ENCODE measurements around the gene TJP1.

TJP1 gene

DNA sequence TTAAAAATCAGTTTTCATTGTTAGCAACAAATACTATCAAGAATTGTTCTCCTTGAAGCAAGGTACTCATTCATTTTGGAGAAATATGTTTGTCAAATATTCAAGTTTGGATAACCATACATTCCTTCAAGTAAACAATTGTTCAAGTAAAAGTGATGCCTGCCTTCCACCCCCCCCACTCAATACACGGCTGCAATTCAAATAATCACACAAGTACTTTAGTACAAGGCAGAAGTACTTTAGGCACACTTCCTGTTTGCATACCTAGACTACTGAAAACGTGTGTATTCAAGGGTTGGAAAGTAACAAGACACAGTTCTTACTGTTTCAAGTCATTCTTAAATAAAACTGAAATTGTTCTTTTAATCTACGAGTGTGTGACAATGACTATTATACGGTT is 45.4 kb downstream of the TJP1 start:
- H3K4me3 ChIP-seq (ENCODE audit: low read depth, low read length): no peak overlapping the region
- no peak for TF ChIP-seq CTCF (IDR thresholded peaks at IDR 0.05; ENCODE audit: low read depth, low read length, missing control alignments)
- DNase-seq (ENCODE audit: low read depth): no peak

DNA sequence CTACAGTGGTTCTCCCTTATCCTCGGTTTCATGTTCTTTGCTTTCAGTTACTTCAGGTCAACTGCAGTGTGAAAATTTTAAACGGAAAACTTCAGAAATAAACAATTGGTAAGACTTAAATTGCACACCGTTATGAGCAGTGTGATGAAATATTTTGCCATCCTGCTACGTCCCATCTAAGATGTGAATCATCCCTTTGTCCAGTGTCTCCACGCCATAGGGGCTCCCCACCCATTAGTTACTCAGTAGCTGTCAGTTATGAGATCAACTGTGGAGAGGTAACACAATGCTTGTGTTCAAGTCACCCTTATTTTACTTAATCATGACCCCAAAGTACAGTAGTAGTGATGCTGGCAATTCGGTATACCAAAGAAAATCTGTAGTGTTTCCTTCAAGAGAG is 47.4 kb downstream of the TJP1 start:
- TF ChIP-seq CTCF (IDR thresholded peaks at IDR 0.05; ENCODE audit: low read depth, low read length, missing control alignments): no peak
- DNase-seq (ENCODE audit: low read depth): no peak
- no peak overlapping the region for H3K4me3 ChIP-seq (ENCODE audit: low read depth, low read length)

DNA sequence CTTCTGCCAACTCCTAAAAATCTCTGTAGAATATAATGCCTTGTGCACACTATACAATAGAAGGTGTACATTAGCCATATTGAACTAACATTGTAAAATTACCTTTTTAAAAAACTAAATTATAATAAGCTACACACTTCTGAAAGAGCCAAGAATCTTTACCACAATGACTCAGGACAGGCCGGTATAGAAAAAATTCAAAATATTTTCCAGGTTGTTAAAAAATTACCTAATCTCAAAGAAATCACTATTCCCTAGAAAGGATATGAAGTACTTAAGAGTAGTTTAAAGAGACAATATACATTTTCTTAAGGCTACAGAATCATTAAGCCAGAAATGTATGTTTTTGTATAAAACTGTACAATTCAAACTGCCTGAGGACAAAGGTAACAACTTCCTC is 48.5 kb downstream of the TJP1 start:
- no peak for TF ChIP-seq CTCF (IDR thresholded peaks at IDR 0.05; ENCODE audit: low read depth, low read length, missing control alignments)
- no peak overlapping the region for H3K4me3 ChIP-seq (ENCODE audit: low read depth, low read length)
- DNase-seq (ENCODE audit: low read depth): no peak

DNA sequence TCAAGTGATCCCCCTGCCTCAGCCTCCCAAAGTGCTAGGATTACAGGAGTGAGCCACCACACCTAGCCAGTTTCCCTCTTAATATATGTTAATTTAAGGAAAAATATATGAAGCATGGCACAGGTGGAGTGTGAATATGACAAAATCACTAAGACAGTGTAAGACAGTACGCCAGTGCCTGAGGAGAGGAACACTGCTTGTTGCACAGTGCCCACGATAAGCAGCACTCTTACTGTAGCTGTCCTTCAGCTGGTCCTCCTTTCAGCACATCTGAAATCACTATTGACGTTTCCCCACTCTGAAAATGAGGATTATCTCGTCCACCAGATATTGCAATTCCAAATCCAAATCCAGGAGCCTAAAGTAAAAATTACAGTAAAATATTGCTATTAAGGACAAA is 49.3 kb downstream of the TJP1 start:
- DNase-seq (ENCODE audit: low read depth): no peak
- no peak overlapping the region for H3K4me3 ChIP-seq (ENCODE audit: low read depth, low read length)
- no peak for TF ChIP-seq CTCF (IDR thresholded peaks at IDR 0.05; ENCODE audit: low read depth, low read length, missing control alignments)

GRCh38 chr15:29770796-29771195 is 51.5 kb downstream of the TJP1 start:
- H3K4me3 ChIP-seq (ENCODE audit: low read depth, low read length): no peak overlapping the region
- TF ChIP-seq CTCF (IDR thresholded peaks at IDR 0.05; ENCODE audit: low read depth, low read length, missing control alignments): no peak
- no peak for DNase-seq (ENCODE audit: low read depth)

DNA sequence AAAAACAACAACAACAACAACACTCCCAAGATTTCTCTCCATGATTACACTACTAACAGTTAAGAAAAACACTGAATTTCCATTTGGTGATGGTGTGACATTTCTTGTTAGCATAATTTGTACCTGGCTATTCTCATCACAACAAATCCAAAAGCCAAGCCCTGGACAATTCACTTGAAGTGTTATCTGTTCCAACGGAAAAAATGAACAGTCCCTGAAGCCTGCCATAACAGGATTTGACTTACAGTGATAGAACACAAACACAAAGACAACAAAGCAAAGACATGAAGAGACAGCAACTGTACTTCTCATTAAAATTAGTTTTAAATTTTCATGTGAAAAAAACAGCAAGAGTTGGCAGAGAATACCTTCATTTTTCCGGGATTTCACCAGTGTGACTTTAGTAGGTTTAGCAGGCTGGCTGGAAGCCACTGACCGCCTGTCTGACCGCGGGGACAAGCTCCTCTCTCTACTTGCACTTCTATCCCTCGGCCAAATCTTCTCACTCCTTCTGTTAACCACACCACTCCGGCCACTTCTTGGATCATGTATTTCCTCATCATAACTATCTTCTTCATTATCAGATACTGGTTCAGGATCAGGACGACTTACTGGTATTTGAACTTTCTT is 56.3 kb downstream of the TJP1 start:
- no peak for TF ChIP-seq CTCF (IDR thresholded peaks at IDR 0.05; ENCODE audit: low read depth, low read length, missing control alignments)
- no peak for DNase-seq (ENCODE audit: low read depth)
- H3K4me3 ChIP-seq (ENCODE audit: low read depth, low read length): no peak overlapping the region

DNA sequence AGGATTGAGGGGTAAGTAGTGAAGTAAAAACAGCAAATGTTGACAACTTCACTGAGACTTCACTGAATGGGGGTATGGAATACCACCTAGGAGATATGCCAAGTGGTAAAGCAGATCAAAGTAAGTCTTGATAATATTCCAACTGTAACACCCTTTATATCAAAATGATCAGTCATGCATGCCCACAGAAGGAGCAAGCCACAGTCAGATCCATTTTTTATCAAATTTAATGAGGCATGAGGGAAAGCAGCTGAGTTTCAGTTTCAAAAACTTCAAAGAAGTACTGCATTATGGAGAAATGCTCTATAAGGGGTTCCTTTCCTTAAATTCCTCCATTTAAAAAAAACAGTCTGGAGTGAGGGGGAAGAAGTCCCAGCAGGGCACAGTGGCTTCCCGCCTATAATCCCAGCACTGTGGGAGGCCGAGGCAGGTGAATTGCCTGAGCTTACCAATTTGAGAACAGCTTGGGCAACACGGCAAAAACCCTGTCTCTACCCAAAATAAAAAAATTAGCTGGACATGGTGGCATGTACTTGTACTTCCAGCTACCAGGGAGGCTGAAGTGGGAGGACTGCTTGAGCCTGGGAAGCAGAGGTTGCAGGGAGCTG is 56.9 kb downstream of the TJP1 start:
- no peak overlapping the region for H3K4me3 ChIP-seq (ENCODE audit: low read depth, low read length)
- no peak for TF ChIP-seq CTCF (IDR thresholded peaks at IDR 0.05; ENCODE audit: low read depth, low read length, missing control alignments)
- no peak for DNase-seq (ENCODE audit: low read depth)
